Spleen (tissue), 7 donors: Measurements from ENCODE around the gene H2AZ2.
"Not testable (repeated sequence)": the region's sequence is repeated elsewhere in the genome, so short reads cannot be mapped to it uniquely, and the experiment has no call there.

ENCODE experiments used
- CTCF ChIP-seq, 11 experiments: fragments of 200-600 bp in 7 of 11; fragments of 450-650 bp in 4 of 11; sonication (generic) in 4 of 11; IDR thresholded peaks in 8 of 11; conservative IDR thresholded peaks in 3 of 11; 1 replicate in 7 of 11; 2 replicates in 4 of 11; pipeline versions ENCODE4 v1.4.0 to v1.8.0; 2016 to 2021; ENCODE audit warnings: antibody characterized with exemption in 11 of 11, inconsistent platforms in 4 of 11, mild to moderate bottlenecking in 1 of 11
- POLR2A ChIP-seq, 3 donors: fragments of 450-650 bp; IDR thresholded peaks; one replicate each; pipeline ENCODE4 v1.5.1; 2017; ENCODE audit warnings: antibody characterized with exemption in 3 of 3, mild to moderate bottlenecking in 1 of 3
- donor health status: DM: no; HTN: no; CAD: no; lungs with moderate emphysema.
- donor health status: DM: no; HTN: no; CAD: no.
- donor health status: DM: no; HTN: no; CAD: no.

- not testable (repeated sequence) for TF ChIP-seq POLR2A (IDR thresholded peaks at IDR 0.05); CTCF (IDR thresholded peaks at IDR 0.05 in 8 of 11, conservative IDR thresholded peaks at IDR 0.05 in 3 of 11)
These were observed 62.7 kb downstream of the H2AZ2 start for GRCh38 chr7:44785218-44785617.
